GM18507 (cell line): Measurements from ENCODE around the gene ZNF514.
"Not testable (repeated sequence)": the region's sequence is repeated elsewhere in the genome, so short reads cannot be mapped to it uniquely, and the experiment has no call there.

Source experiments
- DNase-seq: peaks from one replicate; pipeline ENCODE4 v3.0.0; 2011; ENCODE audit warnings: low read depth; ENCODE audit not compliant: insufficient read length; ENCODE audit errors: extremely low spot score
- FAIRE-seq: peaks from 2 replicates; lab custom pipeline; 2011; peaks lifted over from hg19 to GRCh38; lab: Jason Lieb, UNC

ZNF514 gene

GRCh38 chr2:95159690-95160449, at the start of gene ZNF514:
ZNF514 (minus strand) TSS chr2:95159848; CDS start chr2:95153253, 6,595 bp downstream.
- FAIRE-seq (no peak), DNase-seq (peak; percentile 59)

DNA sequence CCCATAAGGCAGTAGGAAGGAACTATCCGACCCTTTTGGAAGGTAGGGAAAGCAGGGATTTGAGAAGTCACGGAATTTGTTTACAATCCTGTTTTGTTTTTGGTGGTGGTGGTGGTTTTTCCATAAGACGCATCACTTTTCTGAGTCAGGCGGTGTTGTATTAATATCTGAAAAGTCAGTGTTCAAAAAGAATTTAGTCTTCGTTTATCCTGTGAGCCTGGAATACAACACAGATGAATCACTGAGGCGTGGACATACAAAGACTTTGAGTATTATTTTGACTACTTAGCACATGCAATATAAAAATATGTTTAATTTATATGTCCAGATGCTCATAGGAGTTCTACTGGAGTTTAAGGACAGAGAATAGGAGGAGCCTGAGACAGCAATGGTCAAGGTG, 48.5 kb upstream of the ZNF514 start:
- no peak for DNase-seq
- FAIRE-seq: no peak

DNA sequence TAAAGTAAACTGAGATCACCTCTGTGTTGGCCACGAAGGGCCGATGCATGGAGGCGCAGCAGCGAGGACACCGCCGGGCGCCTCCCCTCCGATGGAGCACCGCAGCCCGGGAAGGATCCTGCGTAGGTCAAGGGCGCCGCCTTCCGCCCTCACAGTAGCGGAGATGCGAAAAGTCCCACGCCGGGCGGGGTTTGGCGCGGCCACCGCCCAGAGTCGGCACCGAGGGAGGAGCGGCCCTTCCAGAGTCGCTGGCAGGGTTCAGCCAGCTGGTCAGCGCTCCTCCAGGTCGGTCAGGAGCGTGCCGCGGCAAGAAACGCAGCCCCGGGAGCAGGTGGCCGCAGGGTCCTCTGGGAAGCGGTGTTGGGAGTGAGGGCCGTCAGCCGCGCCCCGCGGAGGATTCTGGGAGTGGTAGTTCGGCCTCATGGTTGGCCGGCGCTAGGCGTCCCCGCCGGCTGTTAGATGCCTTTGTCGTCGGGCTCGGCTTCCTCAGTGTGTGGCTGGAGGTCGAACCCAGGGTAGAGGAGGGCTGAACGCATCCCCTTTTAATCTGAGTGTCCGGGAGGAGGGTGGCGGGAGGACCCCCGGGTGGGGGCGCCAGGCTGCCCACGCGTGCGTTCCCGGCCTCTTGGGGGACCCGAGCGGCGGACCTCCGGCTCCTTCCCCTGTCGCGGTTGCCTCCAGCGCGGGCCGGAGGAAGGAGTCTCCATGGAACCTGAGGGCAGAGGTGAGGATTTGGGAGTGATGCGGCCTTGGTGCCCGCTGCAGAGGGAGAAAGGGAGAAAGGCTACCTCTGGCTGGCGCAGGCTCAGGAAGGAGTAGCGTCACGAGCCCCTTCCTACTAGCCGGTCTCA, 47.7 kb upstream of the ZNF514 start, which contains the start of gene ZNF892:
TSS of gene ZNF892 (plus strand) at position 411 of the 851 bp plus-strand sequence. CDS start at position 706, 295 bp downstream.
- FAIRE-seq (peak; percentile 95), DNase-seq (peak; percentile 87)

DNA sequence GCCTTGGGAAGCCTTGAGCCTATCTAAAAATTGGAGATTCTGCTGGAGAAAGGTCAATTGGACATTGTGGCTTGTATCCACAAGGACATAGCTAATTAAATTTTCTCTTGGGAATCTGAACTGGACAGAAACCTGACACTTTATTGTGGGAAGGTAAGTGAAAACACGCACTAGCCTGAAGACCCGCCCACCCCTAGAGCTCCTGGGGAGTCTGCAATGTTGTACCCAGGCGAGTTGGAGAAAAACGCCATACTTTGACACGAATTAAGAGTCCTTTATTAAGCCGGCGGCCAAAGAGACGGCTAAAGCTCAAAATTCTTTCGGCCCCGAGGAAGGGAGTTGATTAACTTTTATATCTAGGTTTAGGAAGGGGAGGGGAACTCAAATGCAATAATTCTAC, 46.4 kb upstream of the ZNF514 start:
- FAIRE-seq: no peak
- no peak for DNase-seq

DNA sequence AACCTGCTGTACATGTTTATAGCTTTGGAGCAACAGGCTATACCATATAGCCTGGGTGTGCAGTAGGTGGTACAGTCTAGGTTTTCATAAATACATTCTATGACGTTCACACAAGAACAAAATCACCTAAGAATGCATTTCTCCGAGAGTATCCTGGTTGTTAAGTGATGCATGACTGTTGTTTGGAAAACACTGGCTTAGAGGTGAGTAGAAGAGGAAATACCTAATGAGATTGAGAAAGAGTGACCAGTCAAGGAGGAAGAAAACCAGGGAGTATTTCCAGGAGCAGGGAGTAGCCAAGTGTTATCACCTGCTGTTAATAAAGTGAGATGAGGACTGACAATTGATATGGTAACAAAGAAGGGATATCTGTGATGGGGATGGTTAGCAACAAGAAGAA, 44.7 kb upstream of the ZNF514 start:
- no peak for DNase-seq
- no peak for FAIRE-seq

DNA sequence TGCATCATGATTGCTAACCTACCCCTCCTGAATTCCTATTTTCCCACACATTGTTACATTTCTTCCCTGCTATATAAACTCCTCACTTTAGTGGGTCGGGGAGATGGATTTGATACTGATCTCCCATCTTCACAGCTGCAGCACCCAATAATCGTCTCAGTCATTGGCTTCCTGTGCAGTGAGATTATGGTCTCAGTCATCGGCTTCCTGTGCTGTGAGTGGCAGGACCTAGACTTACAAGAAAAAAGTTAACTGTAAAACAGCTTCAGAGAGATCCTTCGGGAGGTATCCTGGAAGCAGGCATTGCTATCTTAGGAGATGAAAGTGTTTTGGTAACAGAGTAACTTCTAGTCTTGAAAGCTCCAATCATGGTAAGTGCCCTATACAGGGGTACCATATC, 44.3 kb upstream of the ZNF514 start:
- FAIRE-seq (no peak), DNase-seq (no peak)

DNA sequence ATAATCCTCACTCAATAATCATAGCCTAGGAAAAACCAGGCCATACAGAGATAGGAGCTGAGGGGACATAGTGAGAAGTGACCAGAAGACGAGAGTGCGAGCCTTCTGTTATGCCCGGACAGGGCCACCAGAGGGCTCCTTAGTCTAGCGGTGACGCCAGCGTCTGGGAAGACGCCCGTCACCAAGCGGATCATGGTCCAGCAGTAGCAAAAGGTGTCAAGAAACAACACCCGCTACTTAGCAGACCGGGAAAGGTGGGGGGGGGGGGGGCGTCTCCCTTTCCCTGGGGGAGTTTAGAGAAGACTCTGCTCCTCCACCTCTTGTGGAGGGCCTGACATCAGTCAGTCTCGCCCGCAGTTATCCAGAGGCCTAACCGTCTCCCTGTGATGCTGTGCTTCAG, 33.3 kb upstream of the ZNF514 start:
- DNase-seq: not testable (repeated sequence)

DNA sequence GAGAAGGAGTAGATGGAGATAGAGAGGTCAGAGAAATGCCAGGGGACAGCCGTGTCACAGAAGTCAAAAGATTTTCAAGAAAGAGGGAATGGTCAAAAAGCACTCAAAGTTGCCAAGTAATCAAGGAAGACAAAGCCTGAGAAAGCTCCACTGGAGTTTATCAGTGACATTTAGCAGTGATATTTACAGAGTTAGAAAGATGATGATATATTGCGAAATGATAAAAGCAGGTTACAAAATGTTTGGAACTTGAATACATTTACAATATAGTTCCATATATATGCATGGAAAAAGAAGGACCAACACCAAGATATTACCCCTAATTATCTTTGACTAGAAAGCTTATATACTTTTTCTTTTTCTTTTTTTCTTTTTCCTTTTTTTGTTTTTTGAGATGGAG, 26.3 kb upstream of the ZNF514 start:
- no peak for FAIRE-seq
- no peak for DNase-seq

More for the DNA sequence above, 33.3 kb upstream of the ZNF514 start:
- not testable (repeated sequence) for FAIRE-seq

DNA sequence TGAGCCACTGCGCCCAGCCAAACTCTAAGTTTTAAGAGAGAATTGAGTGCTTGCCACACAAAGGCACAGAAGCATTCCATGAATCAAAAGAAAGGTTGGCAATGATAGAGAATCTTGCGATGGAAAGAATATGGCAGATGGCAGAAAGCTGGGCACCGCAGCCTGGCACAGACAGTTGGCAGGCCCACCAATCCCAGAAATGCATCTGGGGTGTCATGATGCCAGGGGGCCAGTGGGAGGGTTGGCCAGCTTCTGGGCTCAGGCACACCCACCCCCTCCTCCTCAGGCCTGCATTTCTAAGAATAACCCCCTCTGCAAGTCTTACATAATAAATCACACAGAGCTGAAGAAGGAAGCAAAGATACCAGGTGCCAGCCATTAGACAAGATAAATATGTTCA, 25.5 kb upstream of the ZNF514 start:
- DNase-seq (no peak), FAIRE-seq (no peak)

- no peak for FAIRE-seq
- no peak for DNase-seq
Measured at GRCh38 chr2:95181774-95182173, 22.1 kb upstream of the ZNF514 start.

DNA sequence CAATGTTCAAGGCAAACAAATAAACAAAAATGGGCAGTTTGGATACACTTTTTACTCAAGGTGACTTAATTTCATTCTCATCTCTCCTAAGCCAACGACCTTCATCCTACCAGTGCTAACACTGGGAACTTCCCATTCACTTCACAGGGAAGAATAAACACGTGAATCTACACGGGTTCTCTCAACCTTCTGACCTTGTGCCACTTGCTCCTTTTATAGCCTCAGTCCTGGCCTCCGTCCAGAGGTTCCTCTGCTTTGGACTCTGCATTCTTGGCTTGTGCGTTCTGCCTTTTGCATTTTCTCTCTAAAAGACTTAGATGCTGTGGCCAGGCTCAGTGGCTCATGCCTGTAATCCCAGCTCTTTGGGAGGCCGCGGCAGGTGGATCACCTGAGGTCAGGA, 19.8 kb upstream of the ZNF514 start:
- DNase-seq: no peak
- FAIRE-seq: no peak

GRCh38 chr2:95174031-95174542, 14.4 kb upstream of the ZNF514 start:
- FAIRE-seq (no peak), DNase-seq (no peak)

- no peak for FAIRE-seq
Measured at GRCh38 chr2:95171902-95172301, 12.3 kb upstream of the ZNF514 start.

DNA sequence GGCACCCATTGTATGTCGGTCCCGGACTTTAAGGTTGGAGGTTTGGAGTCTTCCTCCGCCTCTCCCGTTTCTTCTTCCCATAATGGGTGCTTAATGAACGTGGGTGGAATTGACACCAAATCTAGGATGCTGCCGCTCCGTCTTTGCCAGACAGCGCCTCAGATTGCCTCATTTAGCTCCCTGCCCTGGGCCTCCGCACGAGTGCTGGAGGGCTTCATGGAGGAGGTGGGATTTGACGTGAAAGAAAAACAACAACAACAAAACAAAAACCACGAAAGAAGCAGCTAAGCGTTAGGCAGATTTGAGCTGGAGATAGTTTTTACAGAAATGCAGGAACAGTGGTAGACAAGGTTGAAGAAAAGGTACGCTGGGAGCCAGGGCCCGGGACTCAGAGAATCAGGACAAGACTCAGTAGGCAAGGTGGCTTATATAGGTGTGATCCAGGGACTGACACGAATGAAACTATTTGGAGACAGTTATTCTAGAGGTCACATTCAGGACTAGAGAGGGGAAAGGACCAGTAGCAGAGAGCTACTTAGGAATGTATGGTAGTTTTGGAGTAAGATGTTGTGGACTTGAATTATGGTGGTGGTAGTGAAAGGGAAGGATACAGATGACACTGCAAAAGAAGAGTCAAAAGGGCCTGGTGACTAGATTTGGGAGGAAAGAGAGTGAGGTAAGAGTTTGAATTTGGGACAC, 6.6 kb upstream of the ZNF514 start:
- DNase-seq: no peak
- no peak for FAIRE-seq

More at GRCh38 chr2:95171902-95172301, 12.3 kb upstream of the ZNF514 start:
- no peak for DNase-seq

GRCh38 chr2:95165371-95166064, 5.9 kb upstream of the ZNF514 start, which contains the start of gene ZNF2:
ZNF2 (plus strand) TSS chr2:95165809; CDS start chr2:95176227, 10,418 bp downstream.
- FAIRE-seq (peak; percentile 92), DNase-seq (peak; percentile 100)

- no peak for DNase-seq
- FAIRE-seq: no peak
Measured at GRCh38 chr2:95165030-95165370, 5.4 kb upstream of the ZNF514 start.

DNA sequence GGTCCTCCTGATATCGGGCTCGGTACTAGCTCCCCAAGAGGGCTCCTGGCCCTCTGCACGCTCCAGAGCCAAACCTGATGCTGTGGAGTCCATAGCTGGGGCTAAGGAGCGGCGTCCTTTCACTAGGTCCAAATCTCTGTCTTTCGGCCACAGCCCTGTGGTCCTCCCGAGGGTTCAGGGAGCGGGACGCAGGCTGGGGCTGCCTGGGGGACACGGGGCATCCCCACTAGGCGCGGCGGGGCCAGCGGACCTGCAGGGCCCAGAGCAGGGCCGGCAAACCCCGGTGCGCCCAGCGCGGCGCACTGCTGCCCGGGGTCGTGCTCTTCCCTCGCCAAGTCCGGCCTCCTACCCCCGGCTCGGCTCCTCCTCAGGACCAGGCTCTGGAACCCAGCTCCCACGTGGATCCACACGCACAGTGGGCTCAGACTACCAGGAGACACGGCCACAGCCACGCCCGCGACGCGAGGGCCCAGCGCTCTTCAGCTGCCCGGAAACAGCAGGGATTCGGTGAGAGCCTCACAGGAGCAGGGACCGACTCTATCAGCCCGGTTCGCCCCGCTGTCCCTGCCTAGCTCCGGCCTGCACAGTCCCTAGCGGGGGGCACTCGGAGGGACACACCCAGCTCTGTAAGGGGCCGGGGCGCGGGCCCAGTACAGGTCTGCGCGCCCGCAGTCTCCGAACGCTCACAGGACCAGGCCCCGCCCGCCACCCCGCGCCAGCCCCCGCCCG, 593 bp downstream of the ZNF514 start:
- DNase-seq (no peak), FAIRE-seq (no peak)

DNA sequence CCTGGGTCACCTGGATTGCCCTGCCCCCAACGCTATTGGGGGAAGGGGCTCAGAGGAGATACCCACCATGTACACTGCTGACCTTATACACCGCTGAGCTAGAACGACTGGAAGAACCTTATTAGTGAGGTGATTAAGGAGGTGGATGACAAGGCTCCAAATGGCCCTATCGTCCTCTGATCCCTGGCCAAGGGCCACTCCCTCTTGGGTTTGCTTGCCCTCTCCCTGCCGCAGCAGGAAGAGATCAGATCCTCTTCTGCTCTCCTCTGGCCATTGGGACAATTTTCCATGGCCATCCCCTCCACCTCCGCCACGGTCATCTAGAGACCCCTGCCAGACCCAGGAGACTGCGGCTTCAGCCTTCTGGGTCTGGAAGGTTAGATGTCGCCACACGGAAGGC, 1.2 kb downstream of the ZNF514 start:
- DNase-seq: no peak
- FAIRE-seq: no peak
